Right lobe of liver (tissue), 4 donors: ENCODE results near the gene NRXN3.

Source experiments
- CTCF ChIP-seq, 4 donors: fragments of 200-600 bp in 3 of 4; fragments of 450-650 bp in 1 of 4; IDR thresholded peaks; one replicate each; pipeline versions ENCODE4 v1.5.1 to v1.8.0; 2016 to 2022; ENCODE audit warnings: antibody characterized with exemption in 4 of 4, mild to moderate bottlenecking in 2 of 4
- POLR2A ChIP-seq: fragments of 450-650 bp; IDR thresholded peaks from one replicate; pipeline ENCODE4 v1.6.1; 2017; ENCODE audit warnings: antibody characterized with exemption, mild to moderate bottlenecking
- donor health status: DM: no; HTN: no; CAD: no.
- donor health status: DM: no; HTN: no; CAD: no.
- donor health status: DM: no; HTN: yes; CAD: no.

GRCh38 chr14:79915406-79915805 lies 1745.2 kb downstream of the NRXN3 start:
- TF ChIP-seq CTCF (IDR thresholded peaks at IDR 0.05) (no peak), POLR2A (no peak)
